H1 (cell line): ENCODE measurements around the gene PTGDR2. TPM values are rescaled to one million over a fixed set of nuclear protein-coding genes. Genes with fewer than 3 reads are reported as not detected.

Source experiments
- CTCF ChIA-PET: fragments of 300-600 bp; sonication (Branson Sonifier 250); formaldehyde crosslinking; loops from one replicate; lab custom pipeline; 2021; ENCODE audit not compliant: partially characterized antibody; lab: Charles Lee
- POLR2A ChIA-PET: fragments of 300-600 bp; sonication (Branson Sonifier 250); formaldehyde crosslinking; loops from one replicate; lab custom pipeline; 2021; ENCODE audit warnings: inconsistent platforms; ENCODE audit not compliant: partially characterized antibody; lab: Charles Lee
- DNase-seq, 2 experiments: peaks; one replicate each; pipeline versions ENCODE4 v3.0.0 to v3.0.0-alpha.2; 2010 to 2022; ENCODE audit warnings: low spot score in 2 of 2, low read depth in 1 of 2, mixed read lengths in 1 of 2
- FAIRE-seq: peaks from 2 replicates; lab custom pipeline; 2011; peaks lifted over from hg19 to GRCh38; lab: Jason Lieb, UNC
- H2AFZ ChIP-seq: 2 replicates; pipeline ENCODE4 v1.8.1; 2012; ENCODE audit warnings: low read length, inconsistent platforms
- H2AK5ac ChIP-seq: 2 replicates; pipeline ENCODE4 v1.6.1; 2013; ENCODE audit warnings: low read depth, low read length
- H2BK120ac ChIP-seq: replicated peaks from 2 replicates; pipeline ENCODE3; 2013; ENCODE audit warnings: low read depth, low read length, inconsistent platforms
- H2BK12ac ChIP-seq: 2 replicates; pipeline ENCODE4 v1.6.1; 2013; ENCODE audit warnings: low read depth, low read length
- H2BK15ac ChIP-seq: 2 replicates; pipeline ENCODE4 v1.6.1; 2013; ENCODE audit warnings: low read length
- H2BK20ac ChIP-seq: 2 replicates; pipeline ENCODE4 v1.6.1; 2013; ENCODE audit warnings: low read length
- H2BK5ac ChIP-seq: 2 replicates; pipeline ENCODE4 v1.6.1; 2013; ENCODE audit warnings: low read depth, low read length
- H3K14ac ChIP-seq: 2 replicates; pipeline ENCODE4 v1.6.1; 2013; ENCODE audit warnings: inconsistent platforms; ENCODE audit not compliant: insufficient read length
- H3K18ac ChIP-seq: 2 replicates; pipeline ENCODE4 v1.6.1; 2013; ENCODE audit warnings: low read length; ENCODE audit errors: extremely low read depth
- H3K23ac ChIP-seq: 2 replicates; pipeline ENCODE4 v1.6.1; 2013; ENCODE audit warnings: inconsistent platforms; ENCODE audit not compliant: insufficient read length
- H3K23me2 ChIP-seq: 2 replicates; pipeline ENCODE4 v1.6.1; 2013; ENCODE audit warnings: low read depth, low read length
- H3K27ac ChIP-seq: 2 replicates; pipeline ENCODE4 v1.6.1; 2011; ENCODE audit warnings: low read depth, low read length, inconsistent platforms
- H3K27me3 ChIP-seq, 4 experiments: replicated peaks in 1 of 4; 1 replicate in 1 of 4; 2 replicates in 3 of 4; pipeline versions ENCODE4 v1.6.1 to v1.8.1; 2011 to 2013; ENCODE audit warnings: low read length in 3 of 4, mild to moderate bottlenecking in 3 of 4, inconsistent platforms in 2 of 4, mixed read lengths in 2 of 4, moderate library complexity in 1 of 4; ENCODE audit not compliant: control insufficient read depth in 3 of 4, insufficient read depth in 3 of 4; ENCODE audit errors: extremely low read depth in 1 of 4
- H3K36me3 ChIP-seq, 4 experiments: 2 replicates each; pipeline versions ENCODE4 v1.6.1 to v1.8.1; 2011 to 2013; ENCODE audit warnings: mild to moderate bottlenecking in 4 of 4, low read length in 3 of 4, moderate library complexity in 2 of 4, control low read depth in 1 of 4, inconsistent platforms in 1 of 4; ENCODE audit not compliant: insufficient read depth in 4 of 4, control insufficient read depth in 2 of 4
- H3K4ac ChIP-seq: replicated peaks from 2 replicates; pipeline ENCODE3; 2013; ENCODE audit warnings: low read length, low read depth, mixed read lengths, inconsistent platforms; ENCODE audit not compliant: insufficient read length
- H3K4me1 ChIP-seq, 4 experiments: replicated peaks in 1 of 4; 1 replicate in 1 of 4; 2 replicates in 3 of 4; pipeline versions ENCODE4 v1.6.1 to v1.8.1; 2011 to 2013; ENCODE audit warnings: low read length in 3 of 4, inconsistent platforms in 2 of 4, mixed read lengths in 1 of 4; ENCODE audit not compliant: insufficient read depth in 4 of 4, control insufficient read depth in 3 of 4
- H3K4me2 ChIP-seq, 2 experiments: 2 replicates each; pipeline versions ENCODE4 v1.6.1 to v1.8.1; 2011 to 2013; ENCODE audit warnings: low read depth in 2 of 2, low read length in 2 of 2, control low read depth in 1 of 2, inconsistent platforms in 1 of 2, mild to moderate bottlenecking in 1 of 2; ENCODE audit not compliant: insufficient read depth in 1 of 2
- H3K4me3 ChIP-seq, 4 experiments: fragments of 200-600, 300-600 bp in 1 of 4; sonication (generic), shearing (Covaris generic), sonication (Bioruptor Twin) in 1 of 4; 2 replicates each; pipeline versions ENCODE4 v1.5.1 to v1.8.1; 2011 to 2016; ENCODE audit warnings: low read length in 4 of 4, low read depth in 3 of 4, control low read depth in 2 of 4, inconsistent platforms in 2 of 4, mild to moderate bottlenecking in 2 of 4, mixed read lengths in 1 of 4, moderate library complexity in 1 of 4; ENCODE audit not compliant: insufficient read depth in 2 of 4; ENCODE audit errors: extremely low read depth in 1 of 4
- H3K56ac ChIP-seq: replicated peaks from 2 replicates; pipeline ENCODE3; 2013; ENCODE audit warnings: low read depth, mild to moderate bottlenecking, mixed read lengths, low read length, inconsistent platforms; ENCODE audit not compliant: insufficient read length
- H3K79me1 ChIP-seq: 2 replicates; pipeline ENCODE4 v1.6.1; 2013; ENCODE audit warnings: low read depth, low read length, control low read depth
- H3K79me2 ChIP-seq, 2 experiments: 2 replicates each; pipeline versions ENCODE4 v1.6.1 to v1.8.1; 2012 to 2013; ENCODE audit warnings: low read length in 2 of 2, mild to moderate bottlenecking in 2 of 2, inconsistent platforms in 1 of 2; ENCODE audit not compliant: insufficient read depth in 2 of 2, control insufficient read depth in 1 of 2
- H3K9ac ChIP-seq, 4 experiments: replicated peaks in 1 of 4; 1 replicate in 1 of 4; 2 replicates in 3 of 4; pipeline versions ENCODE4 v1.6.1 to v1.8.1; 2011 to 2013; ENCODE audit warnings: low read depth in 3 of 4, low read length in 3 of 4, control low read depth in 2 of 4, mild to moderate bottlenecking in 2 of 4, moderate library complexity in 2 of 4, inconsistent platforms in 1 of 4; ENCODE audit errors: extremely low read depth in 1 of 4
- H3K9me3 ChIP-seq, 2 experiments: 2 replicates each; pipeline versions ENCODE4 v1.6.1 to v1.8.1; 2012 to 2013; ENCODE audit warnings: mild to moderate bottlenecking in 2 of 2, moderate library complexity in 2 of 2, control low read depth in 1 of 2, inconsistent platforms in 1 of 2, low read depth in 1 of 2, low read length in 1 of 2, mixed read lengths in 1 of 2; ENCODE audit not compliant: insufficient read depth in 2 of 2
- H4K20me1 ChIP-seq, 2 experiments: replicated peaks in 1 of 2; 2 replicates each; pipeline versions ENCODE3 to v1.8.1; 2011 to 2013; ENCODE audit warnings: inconsistent platforms in 2 of 2, low read length in 2 of 2, mild to moderate bottlenecking in 1 of 2; ENCODE audit not compliant: insufficient read depth in 2 of 2, control insufficient read depth in 1 of 2
- H4K5ac ChIP-seq: 2 replicates; pipeline ENCODE4 v1.6.1; 2013; ENCODE audit warnings: low read length, low read depth, mixed read lengths, inconsistent platforms; ENCODE audit not compliant: insufficient read length
- H4K8ac ChIP-seq: 2 replicates; pipeline ENCODE4 v1.8.0; 2013; ENCODE audit warnings: mild to moderate bottlenecking, moderate library complexity, low read length, inconsistent platforms; ENCODE audit not compliant: insufficient read depth; ENCODE audit errors: extremely low read depth
- H4K91ac ChIP-seq: replicated peaks from 2 replicates; pipeline ENCODE3; 2013; ENCODE audit warnings: low read length, mixed read lengths, inconsistent platforms; ENCODE audit not compliant: insufficient read length
- CHD1 ChIP-seq: IDR thresholded peaks from 2 replicates; pipeline ENCODE4 v1.6.1; 2012; ENCODE audit warnings: low read depth, low read length, improper control_type of control experiment
- FOSL1 ChIP-seq: IDR thresholded peaks from 2 replicates; pipeline ENCODE4 v1.6.1; 2011; ENCODE audit warnings: mild to moderate bottlenecking, low read depth, low read length, moderate library complexity; ENCODE audit not compliant: insufficient read depth
- GABPA ChIP-seq: IDR thresholded peaks from 2 replicates; pipeline ENCODE4 v1.6.1; 2011; ENCODE audit warnings: mild to moderate bottlenecking, low read length, moderate library complexity, borderline replicate concordance; ENCODE audit not compliant: insufficient read depth
- KDM4A ChIP-seq: IDR thresholded peaks from one replicate; pipeline ENCODE4 v1.7.1; 2012; ENCODE audit warnings: low read depth, mild to moderate bottlenecking, moderate library complexity, low read length, inconsistent platforms; ENCODE audit not compliant: severe bottlenecking
- POLR2A ChIP-seq, 2 experiments: IDR thresholded peaks; 1 replicate in 1 of 2; 2 replicates in 1 of 2; pipeline ENCODE4 v1.6.1; 2011; ENCODE audit warnings: low read depth in 2 of 2, low read length in 2 of 2, mild to moderate bottlenecking in 2 of 2; ENCODE audit errors: control extremely low read depth in 1 of 2
- RNF2 ChIP-seq: fragments of 200-900, 300-1000 bp; sonication (generic); IDR thresholded peaks from 2 replicates; pipeline ENCODE4 v1.7.1; 2016; ENCODE audit warnings: borderline replicate concordance, low read depth, mild to moderate bottlenecking, antibody characterized with exemption, low read length; ENCODE audit not compliant: poor library complexity, severe bottlenecking; ENCODE audit errors: missing control alignments
- SIRT6 ChIP-seq: IDR thresholded peaks from one replicate; pipeline ENCODE4 v1.7.1; 2012; ENCODE audit warnings: low read length, inconsistent platforms
- SP2 ChIP-seq: IDR thresholded peaks from 2 replicates; pipeline ENCODE4 v1.6.1; 2012; ENCODE audit warnings: mild to moderate bottlenecking, low read length, inconsistent platforms
- SRF ChIP-seq: IDR thresholded peaks from 2 replicates; pipeline ENCODE4 v1.6.1; 2011; ENCODE audit warnings: mild to moderate bottlenecking, low read depth, low read length, moderate library complexity
- TAF1 ChIP-seq: IDR thresholded peaks from 2 replicates; pipeline ENCODE4 v1.6.1; 2011; ENCODE audit warnings: mild to moderate bottlenecking, low read depth, low read length
- WGBS, 2 experiments: shearing (Covaris generic) in 1 of 2; methylation state at CpG; one replicate each; pipeline versions ENCODE4 v1.1.6 to v1.1.7; 2013 to 2015; ENCODE audit warnings: low lambda C conversion rate in 2 of 2, mixed read lengths in 2 of 2, inconsistent platforms in 1 of 2, low coverage in 1 of 2, missing lambda C conversion rate in 1 of 2; ENCODE audit not compliant: insufficient replicate concordance in 2 of 2, insufficient coverage in 1 of 2, insufficient read length in 1 of 2; ENCODE audit errors: extremely low coverage in 1 of 2, missing lambda C conversion rate in 1 of 2; 5-methylcytosine and 5-hydroxymethylcytosine counted together
- polyA plus RNA-seq, 7 experiments: library from polyadenylated mRNA; depleted of rRNA in 3 of 7; stranded (reverse) in 5 of 7; unstranded in 2 of 7; fragments of >200 nt in 5 of 7; fragments of 200-250 nt in 2 of 7; gene quantifications; 1 replicate in 5 of 7; 2 replicates in 1 of 7; 4 replicates in 1 of 7; pipeline versions ENCODE4 v1.2.1 to v1.2.3, GENCODE V29; 2011 to 2013; ENCODE audit warnings: missing spikeins in 2 of 7, mixed read lengths in 2 of 7
- total RNA-seq: library from RNA; stranded (reverse); fragmentation: NEBNext Ultra II Directional; extraction: Animal tissue kit (Norgen Biotek cat#: 25700); gene quantifications from 2 replicates; pipeline ENCODE4 v1.2.1, GENCODE V29; 2021
- TF ChIP-seq, protein P1 (sequence below): IDR thresholded peaks from 2 replicates; pipeline ENCODE4 v1.6.1; 2012; ENCODE audit warnings: low read length, inconsistent platforms
- TF ChIP-seq, protein P2 (sequence below): IDR thresholded peaks from 2 replicates; pipeline ENCODE4 v1.6.1; 2011; ENCODE audit warnings: low read depth, mild to moderate bottlenecking, low read length; ENCODE audit not compliant: insufficient read depth

Gene PTGDR2
- total and polyA plus RNA-seq, 2 of the 8 experiments (the other 6 are each of a cell fraction or from before 2014, with no cell fraction given) = 0.20 TPM; not detected in 1

DNA sequence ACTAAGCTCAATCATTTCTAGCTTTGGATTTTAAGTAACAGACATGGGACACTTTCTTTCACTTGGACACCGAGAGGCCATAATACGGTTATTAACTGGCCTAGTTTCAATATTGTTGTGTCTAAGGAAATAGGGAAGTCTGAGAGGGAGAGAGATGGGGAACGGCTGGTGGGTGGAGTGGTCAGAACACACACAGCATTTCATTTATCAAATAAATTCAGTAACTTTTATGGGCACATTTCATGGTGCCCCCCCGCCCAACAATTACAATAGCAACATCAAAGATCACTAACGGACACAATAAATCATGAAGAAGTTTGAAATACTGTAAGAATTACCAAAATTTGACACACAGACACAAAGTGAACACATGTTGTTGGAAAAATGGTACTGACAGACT is 39.9 kb upstream of the PTGDR2 start:
- peaks cover 3 to 10% of the 10 kb centered on the region in 2 experiments for H4K20me1 ChIP-seq
- H3K14ac ChIP-seq = no peak overlapping the region
- no peak overlapping the region for H4K8ac ChIP-seq
- no peaks in the 10 kb centered on the region for H3K4me1 ChIP-seq
- no peaks in the 10 kb centered on the region for H3K23me2 ChIP-seq
- H3K79me2 ChIP-seq = no peaks in the 10 kb centered on the region
- no peak overlapping the region for H2BK15ac ChIP-seq
- no peak overlapping the region for H3K4me2 ChIP-seq
- H3K56ac ChIP-seq = no peak overlapping the region
- H4K5ac ChIP-seq = no peak overlapping the region
- H3K27me3 ChIP-seq = no peaks in the 10 kb centered on the region
- H3K79me1 ChIP-seq = peaks cover 3% of the 10 kb centered on the region; the same call in 1 of the 2 replicates
- no peak overlapping the region for H2AFZ ChIP-seq
- POLR2A ChIA-PET = interaction anchor here (1.0 to 1.5 kb wide), 2 partner anchors 18 to 64 kb away, joined by 3 to 5 read pairs; partner anchors contain the start of gene TMEM109
- CTCF ChIA-PET = interaction anchor here (0.9 to 23.0 kb wide), 5 partner anchors 7 to 132 kb away, joined by 3 to 522 read pairs (median 9); no protein-coding TSS in a partner anchor
- no peak overlapping the region for H3K4me3 ChIP-seq
- FAIRE-seq (no peak), DNase-seq (no peak)
- no peak overlapping the region for H4K91ac ChIP-seq
- no peak overlapping the region for H2AK5ac ChIP-seq
- H3K23ac ChIP-seq = no peak overlapping the region
- H3K4ac ChIP-seq = no peak overlapping the region
- H2BK5ac ChIP-seq = no peak overlapping the region
- H2BK20ac ChIP-seq = no peak overlapping the region
- H3K18ac ChIP-seq = no peak overlapping the region
- H3K36me3 ChIP-seq = peaks cover 27 to 83% (median 65%) of the 10 kb centered on the region in 4 experiments
- no peak overlapping the region for H2BK12ac ChIP-seq
- no peak overlapping the region for H2BK120ac ChIP-seq
- H3K9ac ChIP-seq = no peak overlapping the region
- no peak overlapping the region for H3K27ac ChIP-seq
- WGBS, 2 experiments = 90% methylated on average over 5 of the region's 5 CpGs; no CpG with 5 or more reads in 1 of the 2 experiments
- H3K9me3 ChIP-seq = no peaks in the 10 kb centered on the region
- TF ChIP-seq KDM4A (no peak), POLR2A (IDR thresholded peaks at IDR 0.05; ENCODE audit: control extremely low read depth in 1 of 2, low read depth in 2 of 2, low read length in 2 of 2) (no peak), RNF2 (no peak), CHD1 (no peak), SP2 (no peak), GABPA (no peak), SRF (no peak), SIRT6 (no peak), TAF1 (no peak), FOSL1 (no peak)
- TF ChIP-seq, protein P1, sequence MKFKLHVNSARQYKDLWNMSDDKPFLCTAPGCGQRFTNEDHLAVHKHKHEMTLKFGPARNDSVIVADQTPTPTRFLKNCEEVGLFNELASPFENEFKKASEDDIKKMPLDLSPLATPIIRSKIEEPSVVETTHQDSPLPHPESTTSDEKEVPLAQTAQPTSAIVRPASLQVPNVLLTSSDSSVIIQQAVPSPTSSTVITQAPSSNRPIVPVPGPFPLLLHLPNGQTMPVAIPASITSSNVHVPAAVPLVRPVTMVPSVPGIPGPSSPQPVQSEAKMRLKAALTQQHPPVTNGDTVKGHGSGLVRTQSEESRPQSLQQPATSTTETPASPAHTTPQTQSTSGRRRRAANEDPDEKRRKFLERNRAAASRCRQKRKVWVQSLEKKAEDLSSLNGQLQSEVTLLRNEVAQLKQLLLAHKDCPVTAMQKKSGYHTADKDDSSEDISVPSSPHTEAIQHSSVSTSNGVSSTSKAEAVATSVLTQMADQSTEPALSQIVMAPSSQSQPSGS = no peak
- TF ChIP-seq, protein P2, sequence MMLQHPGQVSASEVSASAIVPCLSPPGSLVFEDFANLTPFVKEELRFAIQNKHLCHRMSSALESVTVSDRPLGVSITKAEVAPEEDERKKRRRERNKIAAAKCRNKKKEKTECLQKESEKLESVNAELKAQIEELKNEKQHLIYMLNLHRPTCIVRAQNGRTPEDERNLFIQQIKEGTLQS = no peak
